ENCODE results near the gene THADA. TPM values are rescaled to one million over a fixed set of nuclear protein-coding genes. Genes with fewer than 3 reads are reported as not detected.

Gene THADA
- total and polyA plus RNA-seq, 12 donors: 7.5 to 18.0 (median 15.2) TPM

- H3K4me3 ChIP-seq: peak overlapping the region; percentile 72 to 97 (median 90)
- peak overlapping the region; percentile 96 to 100 (median 99) for H3K27ac ChIP-seq
- H3K27me3 ChIP-seq: no peaks in the 10 kb centered on the region
- no peaks in the 10 kb centered on the region for H3K9me3 ChIP-seq
- 7 to 9% methylated on average over 8 of the region's 8 CpGs for WGBS, 2 donors
- H3K36me3 ChIP-seq: peaks cover 0 to 37% (median 10%) of the 10 kb centered on the region in 9 donors
- intact Hi-C loops (cut with DNase I): loop anchor here in 7 of 10 donors (5.0 to 10.0 kb wide), 8 partner anchors 45 to 322 kb away; no protein-coding TSS in a partner anchor
- ATAC-seq (no peak), DNase-seq (no peak)
- no peak for TF ChIP-seq CTCF (IDR thresholded peaks at IDR 0.05)
- H3K4me1 ChIP-seq: peaks cover 14 to 69% (median 57%) of the 10 kb centered on the region in 9 donors
Observed at GRCh38 chr2:43222475-43223309, 373.1 kb downstream of the THADA start.

- 0 to 1% methylated on average over 8 of the region's 8 CpGs for WGBS, 2 donors
- ATAC-seq (peak; percentile 7 to 53 (median 35)), DNase-seq (peak; percentile 84 to 91)
- no peaks in the 10 kb centered on the region for H3K9me3 ChIP-seq
- intact Hi-C loops (cut with DNase I): loop anchor here in 7 of 10 donors (5.0 to 10.0 kb wide), 8 partner anchors 45 to 323 kb away; no protein-coding TSS in a partner anchor
- H3K4me3 ChIP-seq: peak overlapping the region in 9 of 10 donors; percentile 72 to 96 (median 89)
- TF ChIP-seq CTCF (IDR thresholded peaks at IDR 0.05): no peak
- H3K27me3 ChIP-seq: no peaks in the 10 kb centered on the region
- H3K4me1 ChIP-seq: peaks cover 14 to 72% (median 60%) of the 10 kb centered on the region in 9 donors
- peaks cover 0 to 37% (median 10%) of the 10 kb centered on the region in 9 donors for H3K36me3 ChIP-seq
- H3K27ac ChIP-seq: peak overlapping the region; percentile 96 to 100 (median 99)
Observed at GRCh38 chr2:43221763-43222474, 373.9 kb downstream of the THADA start.

GRCh38 chr2:43221124-43221762, 374.6 kb downstream of the THADA start:
- DNase-seq: peak; percentile 71 to 76
- Histone ChIP-seq H3K27ac (peak overlapping the region; percentile 96 to 100 (median 99)), H3K4me1 (peaks cover 14 to 77% (median 64%) of the 10 kb centered on the region in 9 donors), H3K36me3 (peaks cover 0 to 37% (median 10%) of the 10 kb centered on the region in 9 donors), H3K4me3 (peak overlapping the region in 9 of 10 donors; percentile 72 to 96 (median 89)), H3K9me3 (no peaks in the 10 kb centered on the region), H3K27me3 (no peaks in the 10 kb centered on the region)
- ATAC-seq: peak in 7 of 8 donors; percentile 2 to 19 (median 10)
- no peak for TF ChIP-seq CTCF (IDR thresholded peaks at IDR 0.05)
- WGBS, 2 donors: 5 to 7% methylated on average over 16 of the region's 16 CpGs
- intact Hi-C loops (cut with DNase I): loop anchor here in 7 of 10 donors (5.0 to 10.0 kb wide), 8 partner anchors 44 to 324 kb away; no protein-coding TSS in a partner anchor

Measured in heart right ventricle (tissue), 16 donors.